Hepatocyte (in vitro differentiated cells): Measurements from ENCODE around the gene ATP7B. TPM values are rescaled to one million over a fixed set of nuclear protein-coding genes. Genes with fewer than 3 reads are reported as not detected.

ENCODE experiments used
- DNase-seq: peaks from one replicate; pipeline ENCODE4 v3.0.0-alpha.2; 2016; ENCODE audit warnings: low spot score
- H2AFZ ChIP-seq: fragments of 200-600 bp; sonication (generic); 2 replicates; pipeline ENCODE4 v1.6.0; 2016; ENCODE audit warnings: antibody characterized with exemption, mild to moderate bottlenecking
- H3K27ac ChIP-seq: fragments of 200-600 bp; sonication (generic); 2 replicates; pipeline ENCODE4 v1.5.1; 2016; ENCODE audit warnings: mild to moderate bottlenecking
- H3K27me3 ChIP-seq: fragments of 200-600 bp; sonication (generic); 2 replicates; pipeline ENCODE4 v1.6.1; 2016
- H3K36me3 ChIP-seq: fragments of 200-600 bp; sonication (generic); replicated peaks from 2 replicates; pipeline ENCODE4 v1.5.1; 2016; ENCODE audit warnings: low read depth; ENCODE audit not compliant: insufficient read depth
- H3K4me1 ChIP-seq: fragments of 200-600 bp; sonication (generic); 2 replicates; pipeline ENCODE4 v1.5.1; 2016; ENCODE audit warnings: mild to moderate bottlenecking, moderate library complexity; ENCODE audit not compliant: insufficient read depth
- H3K4me2 ChIP-seq: fragments of 200-600 bp; sonication (generic); 2 replicates; pipeline ENCODE4 v1.6.0; 2016
- H3K4me3 ChIP-seq: fragments of 200-600 bp; sonication (generic); 2 replicates; pipeline ENCODE4 v1.5.1; 2016; ENCODE audit warnings: mild to moderate bottlenecking
- H3K79me2 ChIP-seq: fragments of 200-600 bp; sonication (generic); 2 replicates; pipeline ENCODE4 v1.6.0; 2017; ENCODE audit warnings: mild to moderate bottlenecking
- H3K9me2 ChIP-seq: fragments of 200-600 bp; sonication (generic); replicated peaks from 2 replicates; pipeline ENCODE4 v1.6.0; 2017; ENCODE audit warnings: mild to moderate bottlenecking; ENCODE audit not compliant: insufficient read depth
- H3K9me3 ChIP-seq: fragments of 200-600 bp; sonication (generic); 2 replicates; pipeline ENCODE4 v1.5.1; 2016; ENCODE audit warnings: low read depth, mild to moderate bottlenecking
- H4K20me1 ChIP-seq: fragments of 200-600 bp; sonication (generic); 2 replicates; pipeline ENCODE4 v1.6.0; 2016; ENCODE audit warnings: mild to moderate bottlenecking; ENCODE audit not compliant: insufficient read depth, poor library complexity, severe bottlenecking
- EZH2 ChIP-seq: fragments of 200-600 bp; sonication (generic); IDR thresholded peaks from 2 replicates; pipeline ENCODE4 v1.6.1; 2016; ENCODE audit warnings: antibody characterized with exemption, mild to moderate bottlenecking, borderline replicate concordance
- EZH2phosphoT487 ChIP-seq: fragments of 200-600 bp; sonication (generic); IDR thresholded peaks from one replicate; pipeline ENCODE4 v1.6.1; 2018; ENCODE audit warnings: antibody characterized with exemption, mild to moderate bottlenecking, low read depth, moderate library complexity; ENCODE audit not compliant: unreplicated experiment, severe bottlenecking
- WGBS: methylation state at CpG from one replicate; pipeline ENCODE4 v1.1.6; 2016; ENCODE audit warnings: low lambda C conversion rate; ENCODE audit errors: missing lambda C conversion rate; 5-methylcytosine and 5-hydroxymethylcytosine counted together
- polyA plus RNA-seq: library from polyadenylated mRNA; unstranded; fragments of >200 nt; fragmentation: Nextera tagmentation; extraction: Ambion mirVana; gene quantifications from 2 replicates; pipeline ENCODE4 v1.2.1, GENCODE V29; 2016
- total RNA-seq: library from RNA; depleted of rRNA; stranded (reverse); fragments of >200 nt; gene quantifications from 2 replicates; pipeline ENCODE4 v1.2.3, GENCODE V29; 2014
- TF ChIP-seq, protein P1 (sequence below): fragments of 200-600 bp; sonication (generic); IDR thresholded peaks from 2 replicates; pipeline ENCODE4 v1.5.1; 2016; ENCODE audit warnings: antibody characterized with exemption, mild to moderate bottlenecking; ENCODE audit not compliant: poor library complexity

ATP7B gene
- total and polyA plus RNA-seq, 2 experiments from 2014 or later = 47.3 to 70.0 TPM

DNA sequence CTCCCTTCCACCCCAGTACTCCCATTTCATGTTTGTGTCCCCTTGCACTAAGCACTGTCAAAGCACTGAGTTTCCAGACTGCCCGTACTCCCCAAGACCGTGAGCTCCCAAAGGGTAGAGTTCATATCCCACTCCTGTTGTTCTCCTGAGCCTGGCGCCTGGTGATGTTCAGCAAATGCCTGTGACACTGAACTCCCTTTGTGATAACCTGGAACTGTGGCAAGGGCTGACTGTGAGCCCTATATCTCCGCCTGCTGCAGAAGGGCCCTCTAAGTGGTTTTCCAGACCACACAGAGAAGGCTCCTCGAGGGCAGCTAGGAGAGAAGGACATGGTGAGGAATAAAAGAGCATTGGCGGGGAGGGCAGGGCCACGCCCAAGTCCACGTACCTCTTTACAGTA is 67.5 kb downstream of the ATP7B start:
- H3K4me2 ChIP-seq = no peak overlapping the region
- no peaks in the 10 kb centered on the region for H3K36me3 ChIP-seq
- no peaks in the 10 kb centered on the region for H3K27me3 ChIP-seq
- H3K4me3 ChIP-seq = no peak overlapping the region
- H4K20me1 ChIP-seq = no peaks in the 10 kb centered on the region
- TF ChIP-seq EZH2 (no peak), EZH2phosphoT487 (no peak)
- TF ChIP-seq, protein P1, sequence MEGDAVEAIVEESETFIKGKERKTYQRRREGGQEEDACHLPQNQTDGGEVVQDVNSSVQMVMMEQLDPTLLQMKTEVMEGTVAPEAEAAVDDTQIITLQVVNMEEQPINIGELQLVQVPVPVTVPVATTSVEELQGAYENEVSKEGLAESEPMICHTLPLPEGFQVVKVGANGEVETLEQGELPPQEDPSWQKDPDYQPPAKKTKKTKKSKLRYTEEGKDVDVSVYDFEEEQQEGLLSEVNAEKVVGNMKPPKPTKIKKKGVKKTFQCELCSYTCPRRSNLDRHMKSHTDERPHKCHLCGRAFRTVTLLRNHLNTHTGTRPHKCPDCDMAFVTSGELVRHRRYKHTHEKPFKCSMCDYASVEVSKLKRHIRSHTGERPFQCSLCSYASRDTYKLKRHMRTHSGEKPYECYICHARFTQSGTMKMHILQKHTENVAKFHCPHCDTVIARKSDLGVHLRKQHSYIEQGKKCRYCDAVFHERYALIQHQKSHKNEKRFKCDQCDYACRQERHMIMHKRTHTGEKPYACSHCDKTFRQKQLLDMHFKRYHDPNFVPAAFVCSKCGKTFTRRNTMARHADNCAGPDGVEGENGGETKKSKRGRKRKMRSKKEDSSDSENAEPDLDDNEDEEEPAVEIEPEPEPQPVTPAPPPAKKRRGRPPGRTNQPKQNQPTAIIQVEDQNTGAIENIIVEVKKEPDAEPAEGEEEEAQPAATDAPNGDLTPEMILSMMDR = no peak
- H2AFZ ChIP-seq = no peak overlapping the region
- H3K27ac ChIP-seq = no peak overlapping the region
- no peaks in the 10 kb centered on the region for H3K9me3 ChIP-seq
- DNase-seq = no peak
- H3K4me1 ChIP-seq = no peaks in the 10 kb centered on the region
- no peaks in the 10 kb centered on the region for H3K79me2 ChIP-seq
- H3K9me2 ChIP-seq = no peaks in the 10 kb centered on the region
- WGBS = 81% methylated on average over 8 of the region's 8 CpGs

DNA sequence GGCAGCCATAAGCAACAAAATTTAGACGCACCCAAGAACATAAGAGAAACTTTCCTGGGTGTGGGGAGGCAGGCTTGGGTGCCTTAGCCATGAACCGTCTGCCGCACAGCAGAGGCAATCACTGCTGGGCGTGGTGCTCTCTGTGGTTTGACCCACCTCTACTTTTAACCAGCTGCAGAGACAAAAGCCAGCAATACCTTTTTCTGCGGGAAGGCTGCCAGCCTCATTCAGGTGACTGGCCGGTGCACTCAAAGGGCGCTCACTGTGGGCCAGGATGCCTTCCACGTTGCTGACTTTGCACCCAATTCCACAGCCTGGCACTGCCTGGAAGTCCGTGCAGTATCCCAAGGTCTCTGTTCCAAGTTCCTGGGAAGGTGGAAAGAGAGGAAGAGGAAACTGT is 69.1 kb downstream of the ATP7B start:
- Histone ChIP-seq H3K36me3 (no peaks in the 10 kb centered on the region), H3K4me3 (no peak overlapping the region), H3K27ac (no peak overlapping the region), H4K20me1 (no peaks in the 10 kb centered on the region), H3K27me3 (no peaks in the 10 kb centered on the region), H3K4me1 (no peaks in the 10 kb centered on the region), H3K79me2 (no peaks in the 10 kb centered on the region), H3K4me2 (no peak overlapping the region), H3K9me3 (no peaks in the 10 kb centered on the region), H2AFZ (no peak overlapping the region), H3K9me2 (no peaks in the 10 kb centered on the region)
- no peak for DNase-seq
- 89% methylated on average over 9 of the region's 9 CpGs for WGBS
- no peak for TF ChIP-seq EZH2
- TF ChIP-seq, protein P1 = no peak
- no peak for TF ChIP-seq EZH2phosphoT487

DNA sequence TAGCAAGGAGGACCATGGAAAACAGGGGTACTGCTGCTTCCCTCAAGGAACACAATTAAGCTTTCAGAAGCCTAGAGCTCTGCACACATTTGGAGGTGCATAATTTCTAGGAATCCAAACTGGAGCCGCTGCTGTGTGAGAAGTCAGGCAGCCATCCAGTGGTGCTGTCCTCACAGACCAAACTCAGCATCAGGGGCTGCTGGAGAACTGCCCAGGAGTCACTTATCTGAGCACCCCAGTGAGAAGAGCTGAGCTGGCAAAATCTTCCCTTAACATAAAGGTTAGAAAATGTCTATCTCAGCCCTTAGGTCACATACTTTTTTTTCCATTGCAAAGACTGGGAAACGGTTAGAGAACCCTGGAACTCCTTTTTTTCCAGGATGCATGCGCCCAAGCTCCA is 72.8 kb downstream of the ATP7B start:
- 88% methylated on average over 3 of the region's 3 CpGs for WGBS
- H4K20me1 ChIP-seq = no peaks in the 10 kb centered on the region
- TF ChIP-seq EZH2phosphoT487 = no peak
- no peak overlapping the region for H3K4me3 ChIP-seq
- DNase-seq = no peak
- no peak overlapping the region for H2AFZ ChIP-seq
- H3K27ac ChIP-seq = no peak overlapping the region
- H3K79me2 ChIP-seq = no peaks in the 10 kb centered on the region
- H3K36me3 ChIP-seq = no peaks in the 10 kb centered on the region
- no peaks in the 10 kb centered on the region for H3K4me1 ChIP-seq
- H3K9me2 ChIP-seq = no peaks in the 10 kb centered on the region
- no peaks in the 10 kb centered on the region for H3K9me3 ChIP-seq
- no peak overlapping the region for H3K4me2 ChIP-seq
- H3K27me3 ChIP-seq = no peaks in the 10 kb centered on the region

DNA sequence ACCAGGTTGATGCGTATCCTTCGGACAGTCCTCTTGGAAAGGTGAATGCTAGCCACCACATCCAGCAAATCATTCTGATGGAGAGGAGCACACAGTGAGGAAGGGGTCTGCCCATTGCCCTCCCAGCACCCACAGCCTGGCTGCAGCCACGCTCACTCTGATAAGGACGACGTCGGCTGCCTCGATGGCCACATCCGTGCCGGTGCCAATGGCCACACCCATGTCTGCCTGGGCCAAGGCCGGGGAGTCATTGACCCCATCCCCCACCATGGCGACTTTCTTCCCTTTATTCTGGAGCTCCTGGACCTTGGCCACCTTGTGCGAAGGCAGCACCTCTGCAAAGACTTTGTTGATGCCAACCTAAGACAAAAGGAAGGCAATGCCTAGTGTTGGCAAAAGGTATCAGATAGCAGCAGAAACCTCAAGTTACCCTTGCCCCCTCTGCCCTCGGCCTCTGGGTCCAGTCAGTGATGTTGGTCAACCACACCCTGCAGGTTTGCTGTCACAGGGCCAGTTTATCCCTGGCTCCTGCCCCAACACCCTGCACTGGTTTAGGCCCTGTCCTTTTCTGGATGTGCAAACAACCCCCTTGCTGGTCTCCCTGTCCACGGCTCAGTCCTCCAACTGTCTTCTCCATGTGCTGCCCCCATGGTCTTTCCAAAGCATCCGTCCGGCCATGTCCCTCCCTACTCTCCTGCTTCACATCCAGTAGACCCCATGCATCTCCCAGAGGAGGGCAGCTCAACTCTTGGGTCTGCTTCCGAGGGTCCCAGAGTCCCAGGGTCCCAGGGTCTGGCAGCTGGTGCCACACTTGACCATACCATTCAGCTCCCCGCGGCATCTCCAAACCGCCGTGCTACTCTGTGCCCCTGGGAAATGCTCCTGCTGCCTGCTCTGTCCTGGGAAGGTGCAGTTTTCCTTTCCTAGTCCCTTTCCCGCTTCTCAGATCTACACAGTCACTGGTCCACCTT is 73.6 kb downstream of the ATP7B start:
- Histone ChIP-seq H3K9me3 (no peaks in the 10 kb centered on the region), H4K20me1 (no peaks in the 10 kb centered on the region), H3K4me1 (no peaks in the 10 kb centered on the region), H3K79me2 (no peaks in the 10 kb centered on the region), H2AFZ (no peak overlapping the region), H3K9me2 (no peaks in the 10 kb centered on the region), H3K36me3 (no peaks in the 10 kb centered on the region), H3K4me3 (no peak overlapping the region), H3K4me2 (no peak overlapping the region), H3K27ac (no peak overlapping the region), H3K27me3 (no peaks in the 10 kb centered on the region)
- no peak for TF ChIP-seq EZH2
- DNase-seq = no peak
- 91% methylated on average over 22 of the region's 22 CpGs for WGBS
